ENCODE measurements around the gene SCARB1. TPM values are rescaled to one million over a fixed set of nuclear protein-coding genes. Genes with fewer than 3 reads are reported as not detected.

The SCARB1 gene
- total and polyA plus RNA-seq, 2 of the 13 experiments (the other 11 are each of a cell fraction or from before 2014, with no cell fraction given) = 63.4 to 160 TPM

DNA sequence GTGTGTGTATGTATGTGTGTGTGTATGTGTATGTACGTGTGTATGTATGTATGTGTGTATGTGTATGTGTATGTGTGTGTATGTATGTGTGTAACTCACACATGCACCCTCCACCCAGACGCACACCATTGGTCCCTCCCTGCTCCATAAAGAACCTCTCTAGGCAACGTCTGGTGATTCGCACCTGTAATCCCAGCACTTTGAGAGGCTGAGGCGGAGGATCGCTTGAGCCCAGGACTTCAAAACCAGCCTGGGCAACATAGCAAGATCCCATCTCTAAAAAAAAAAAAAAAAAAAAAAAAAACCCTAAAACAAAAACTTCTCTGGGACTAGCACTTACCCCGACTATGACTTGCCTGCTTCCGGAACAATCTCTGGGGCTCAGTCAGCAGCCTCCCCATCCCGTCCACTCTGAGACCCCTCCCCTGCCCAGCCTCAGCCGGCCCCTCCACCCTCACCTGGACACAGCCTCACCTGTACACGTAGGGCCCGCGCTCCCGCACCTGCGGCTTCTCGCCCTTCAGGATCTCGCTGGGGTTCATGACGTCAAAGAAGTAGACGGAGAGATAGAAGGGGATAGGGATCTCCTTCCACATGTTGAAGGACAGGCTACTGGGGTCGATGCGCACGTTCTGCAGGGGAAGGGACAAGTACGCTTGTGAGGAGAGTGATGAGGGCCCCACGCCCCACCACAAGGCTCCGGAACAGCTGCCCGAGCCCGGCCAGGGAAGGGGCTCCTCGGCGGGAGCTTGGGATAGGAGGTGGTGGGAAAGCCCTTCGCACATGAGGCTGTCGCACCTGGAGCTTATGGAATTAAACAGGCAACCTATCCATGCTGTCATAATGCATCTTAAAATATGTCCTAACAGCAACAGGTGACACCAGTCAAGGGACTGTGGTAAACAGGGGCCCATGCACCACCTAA, 46.3 kb downstream of the SCARB1 start:
- CTCF ChIA-PET (ENCODE audit: low intra/inter-chr PET ratio, low total read pairs) = no interaction called here
- no peaks in the 10 kb centered on the region for H4K20me1 ChIP-seq (ENCODE audit: insufficient read depth, low read length)
- no peak overlapping the region for H3K4me3 ChIP-seq (replicated peaks in 1 of 3; ENCODE audit: insufficient read depth in 1 of 3, low read depth in 2 of 3, low read length in 3 of 3)
- DNase-seq (ENCODE audit: low spot score) = no peak
- H3K4me1 ChIP-seq (ENCODE audit: insufficient read depth, low read length) = peaks cover 29% of the 10 kb centered on the region
- peaks cover 40% of the 10 kb centered on the region for H3K79me2 ChIP-seq (ENCODE audit: insufficient read depth, low read length)
- H3K9me3 ChIP-seq (ENCODE audit: low read length) = no peaks in the 10 kb centered on the region
- TF ChIP-seq RBM22 (optimal IDR thresholded peaks at IDR 0.05; ENCODE audit: low read length) (peak; percentile 20), ZNF121 (CRISPR knock-in tag; IDR thresholded peaks at IDR 0.05) (peak; percentile 78), ZNF253 (CRISPR knock-in tag; IDR thresholded peaks at IDR 0.05; ENCODE audit: borderline replicate concordance) (no peak)
- H3K9ac ChIP-seq (ENCODE audit: insufficient read depth, low read depth, low read length) = no peak overlapping the region
- WGBS (ENCODE audit: low lambda C conversion rate) = 95% methylated on average over 30 of the region's 31 CpGs
- no peak overlapping the region for H3K4me2 ChIP-seq (ENCODE audit: low read depth, low read length)
- POLR2A ChIA-PET = no interaction called here
- peaks cover 31 to 66% of the 10 kb centered on the region in 2 experiments for H3K36me3 ChIP-seq (replicated peaks in 1 of 2; ENCODE audit: control insufficient read depth in 1 of 2, insufficient read depth in 2 of 2, low read length in 2 of 2)
- no peak for ATAC-seq
- intact Hi-C loops (cut with micrococcal nuclease; ENCODE audit: unreplicated experiment) (no loop called here), in situ Hi-C loops (cut with HindIII; ENCODE audit: extremely low pct_ligation_motif_present, low pct_unique_long_range_greater_than_20kb) (no loop called here)
- no peak overlapping the region for H3K27ac ChIP-seq (ENCODE audit: extremely low read length, insufficient read depth, low read length)
- BruUV-seq (replicated peaks) = no TSS peak
- no peak overlapping the region for H2AFZ ChIP-seq (ENCODE audit: low read length)
- H3K27me3 ChIP-seq (ENCODE audit: control insufficient read depth in 1 of 2, insufficient read depth in 2 of 2, low read length in 2 of 2) = no peaks in the 10 kb centered on the region
- FAIRE-seq = no peak

DNA sequence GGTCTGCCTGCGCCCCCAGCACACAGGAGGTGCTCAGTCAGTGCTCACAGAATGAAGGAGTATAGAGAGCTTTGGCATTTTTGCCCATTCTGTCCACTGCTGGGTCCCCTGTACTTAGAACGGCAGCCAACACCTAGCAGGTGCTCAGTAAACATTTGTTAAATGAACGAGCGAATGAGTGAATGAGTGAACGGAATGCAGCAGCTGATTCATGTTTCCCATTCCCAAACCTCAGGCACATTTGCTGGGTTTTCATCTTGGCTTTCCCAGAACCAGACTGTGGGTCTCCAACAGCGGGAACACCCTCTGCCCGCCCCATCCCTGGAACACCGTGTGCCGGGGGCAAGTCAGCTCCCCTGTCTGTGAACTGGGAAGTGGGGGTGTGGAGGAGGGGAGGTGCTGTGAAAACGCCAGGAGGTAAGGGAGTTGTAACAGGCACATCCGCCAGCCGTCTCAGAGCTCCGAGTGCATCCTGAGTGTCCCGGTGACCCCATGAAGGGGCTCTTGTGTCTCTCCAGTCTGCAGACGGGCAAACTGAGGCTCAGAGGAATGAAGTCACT, 47.3 kb downstream of the SCARB1 start:
- FAIRE-seq (no peak), DNase-seq (ENCODE audit: low spot score) (no peak), ATAC-seq (no peak)
- Histone ChIP-seq H4K20me1 (ENCODE audit: insufficient read depth, low read length) (no peaks in the 10 kb centered on the region), H3K36me3 (replicated peaks in 1 of 2; ENCODE audit: control insufficient read depth in 1 of 2, insufficient read depth in 2 of 2, low read length in 2 of 2) (peaks cover 37 to 75% of the 10 kb centered on the region in 2 experiments), H3K9me3 (ENCODE audit: low read length) (no peaks in the 10 kb centered on the region), H3K79me2 (ENCODE audit: insufficient read depth, low read length) (peaks cover 31% of the 10 kb centered on the region), H3K27ac (ENCODE audit: extremely low read length, insufficient read depth, low read length) (no peak overlapping the region), H3K4me1 (ENCODE audit: insufficient read depth, low read length) (peaks cover 19% of the 10 kb centered on the region), H3K27me3 (ENCODE audit: control insufficient read depth in 1 of 2, insufficient read depth in 2 of 2, low read length in 2 of 2) (no peaks in the 10 kb centered on the region), H3K9ac (ENCODE audit: insufficient read depth, low read depth, low read length) (no peak overlapping the region), H3K4me2 (ENCODE audit: low read depth, low read length) (no peak overlapping the region), H2AFZ (ENCODE audit: low read length) (no peak overlapping the region), H3K4me3 (replicated peaks in 1 of 3; ENCODE audit: insufficient read depth in 1 of 3, low read depth in 2 of 3, low read length in 3 of 3) (no peak overlapping the region)
- ChIA-PET CTCF (ENCODE audit: low intra/inter-chr PET ratio, low total read pairs) (no interaction called here), POLR2A (no interaction called here)
- intact Hi-C loops (cut with micrococcal nuclease; ENCODE audit: unreplicated experiment) (no loop called here), in situ Hi-C loops (cut with HindIII; ENCODE audit: extremely low pct_ligation_motif_present, low pct_unique_long_range_greater_than_20kb) (no loop called here)
- TF ChIP-seq, protein P1, sequence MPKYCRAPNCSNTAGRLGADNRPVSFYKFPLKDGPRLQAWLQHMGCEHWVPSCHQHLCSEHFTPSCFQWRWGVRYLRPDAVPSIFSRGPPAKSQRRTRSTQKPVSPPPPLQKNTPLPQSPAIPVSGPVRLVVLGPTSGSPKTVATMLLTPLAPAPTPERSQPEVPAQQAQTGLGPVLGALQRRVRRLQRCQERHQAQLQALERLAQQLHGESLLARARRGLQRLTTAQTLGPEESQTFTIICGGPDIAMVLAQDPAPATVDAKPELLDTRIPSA (CRISPR knock-in tag; IDR thresholded peaks at IDR 0.05; ENCODE audit: borderline replicate concordance) = no peak
- TF ChIP-seq TBP (CRISPR knock-in tag; IDR thresholded peaks at IDR 0.05) (no peak), NFATC3 (CRISPR knock-in tag; IDR thresholded peaks at IDR 0.05) (no peak), ZSCAN9 (CRISPR knock-in tag; IDR thresholded peaks at IDR 0.05; ENCODE audit: borderline replicate concordance) (no peak), PHF5A (CRISPR knock-in tag; IDR thresholded peaks at IDR 0.05; ENCODE audit: low read depth, unreplicated experiment) (no peak), TRIM24 (CRISPR knock-in tag; IDR thresholded peaks at IDR 0.05) (no peak), SNRNP70 (IDR thresholded peaks at IDR 0.05; ENCODE audit: low read depth, low read length) (no peak)
- BruUV-seq (replicated peaks) = no TSS peak
- WGBS (ENCODE audit: low lambda C conversion rate) = 99% methylated on average over 13 of the region's 15 CpGs
